DND-41 (cell line): ENCODE data around the gene CFAP251.
"Not testable (repeated sequence)": the region's sequence is repeated elsewhere in the genome, so short reads cannot be mapped to it uniquely, and the experiment has no call there.

Experiments
- ATAC-seq: fragments of 200-7000 bp; cut with Tn5 transposase; 3 replicates; pipeline ENCODE4 v1.9.1; 2021; ENCODE audit warnings: low read depth; ENCODE audit not compliant: insufficient read depth
- DNase-seq: peaks from one replicate; pipeline ENCODE4 v3.0.0-alpha.2; 2020
- H2AFZ ChIP-seq: 2 replicates; pipeline ENCODE4 v1.6.0; 2012; ENCODE audit warnings: low read depth, low read length
- H3K27ac ChIP-seq: 2 replicates; pipeline ENCODE4 v1.5.1; 2012; ENCODE audit warnings: low read length, inconsistent platforms
- H3K27me3 ChIP-seq: fragments of 200-600 bp; sonication (generic); 2 replicates; pipeline ENCODE4 v1.6.0; 2012; ENCODE audit warnings: low read length, mild to moderate bottlenecking, inconsistent platforms; ENCODE audit not compliant: insufficient read depth, poor library complexity
- H3K36me3 ChIP-seq: 2 replicates; pipeline ENCODE4 v1.5.1; 2012; ENCODE audit warnings: low read length, inconsistent platforms; ENCODE audit not compliant: insufficient read depth
- H3K4me1 ChIP-seq: 2 replicates; pipeline ENCODE4 v1.5.1; 2012; ENCODE audit warnings: mild to moderate bottlenecking, low read length; ENCODE audit not compliant: insufficient read depth
- H3K4me2 ChIP-seq: 2 replicates; pipeline ENCODE4 v1.6.0; 2012; ENCODE audit warnings: mild to moderate bottlenecking, moderate library complexity, low read length, inconsistent platforms; ENCODE audit not compliant: insufficient read depth
- H3K4me3 ChIP-seq, 2 experiments: fragments of 200-600 bp in 1 of 2; shearing (Covaris generic) in 1 of 2; 2 replicates each; pipeline ENCODE4 v1.5.1; 2012 to 2016; ENCODE audit warnings: inconsistent platforms in 2 of 2, low read length in 2 of 2, mild to moderate bottlenecking in 2 of 2, low read depth in 1 of 2, moderate library complexity in 1 of 2
- H3K79me2 ChIP-seq: 2 replicates; pipeline ENCODE4 v1.6.0; 2012; ENCODE audit warnings: low read length, inconsistent platforms; ENCODE audit not compliant: insufficient read depth
- H3K9ac ChIP-seq: 2 replicates; pipeline ENCODE4 v1.6.0; 2012; ENCODE audit warnings: low read depth, mild to moderate bottlenecking, inconsistent platforms, low read length, moderate library complexity
- H3K9me3 ChIP-seq: 2 replicates; pipeline ENCODE4 v1.5.1; 2012; ENCODE audit warnings: low read length, moderate library complexity, mild to moderate bottlenecking, inconsistent platforms; ENCODE audit not compliant: insufficient read depth, severe bottlenecking
- H4K20me1 ChIP-seq: 2 replicates; pipeline ENCODE4 v1.6.0; 2012; ENCODE audit warnings: low read length; ENCODE audit not compliant: insufficient read depth
- EZH2 ChIP-seq: IDR thresholded peaks from 3 replicates; pipeline ENCODE4 v1.6.1; 2012; ENCODE audit warnings: borderline replicate concordance, low read depth, mild to moderate bottlenecking, moderate library complexity, low read length, inconsistent platforms; ENCODE audit not compliant: severe bottlenecking
- TF ChIP-seq, protein P1 (sequence below): IDR thresholded peaks from 2 replicates; pipeline ENCODE4 v1.5.1; 2012; ENCODE audit warnings: borderline replicate concordance, low read length, moderate library complexity, mild to moderate bottlenecking; ENCODE audit not compliant: poor library complexity, severe bottlenecking; ENCODE audit errors: extremely low read depth

CFAP251 gene

DNA sequence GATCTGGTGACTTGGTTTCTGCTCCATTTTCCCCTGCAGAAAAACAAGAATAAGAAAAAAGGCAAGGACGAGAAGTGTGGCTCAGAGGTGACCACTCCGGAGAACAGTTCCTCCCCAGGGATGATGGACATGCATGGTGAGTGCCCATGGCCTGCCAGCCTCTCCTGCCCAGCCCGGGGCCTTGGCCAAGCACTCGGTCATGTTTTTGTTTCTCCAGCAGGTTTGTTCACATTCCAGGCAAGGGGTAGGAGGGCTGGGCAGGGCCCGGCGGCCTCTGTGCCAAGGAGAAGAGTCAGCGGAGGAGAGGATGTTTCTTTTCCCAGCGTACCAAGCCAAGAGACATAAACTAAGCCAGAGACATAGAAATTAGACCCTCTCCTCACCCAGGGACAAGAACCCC lies 116.9 kb downstream of the CFAP251 start:
- H3K36me3 ChIP-seq = peaks cover 79% of the 10 kb centered on the region
- H2AFZ ChIP-seq = no peak overlapping the region
- peaks cover 79% of the 10 kb centered on the region for H3K79me2 ChIP-seq
- no peak for ATAC-seq
- TF ChIP-seq EZH2 = no peak
- TF ChIP-seq, protein P1, sequence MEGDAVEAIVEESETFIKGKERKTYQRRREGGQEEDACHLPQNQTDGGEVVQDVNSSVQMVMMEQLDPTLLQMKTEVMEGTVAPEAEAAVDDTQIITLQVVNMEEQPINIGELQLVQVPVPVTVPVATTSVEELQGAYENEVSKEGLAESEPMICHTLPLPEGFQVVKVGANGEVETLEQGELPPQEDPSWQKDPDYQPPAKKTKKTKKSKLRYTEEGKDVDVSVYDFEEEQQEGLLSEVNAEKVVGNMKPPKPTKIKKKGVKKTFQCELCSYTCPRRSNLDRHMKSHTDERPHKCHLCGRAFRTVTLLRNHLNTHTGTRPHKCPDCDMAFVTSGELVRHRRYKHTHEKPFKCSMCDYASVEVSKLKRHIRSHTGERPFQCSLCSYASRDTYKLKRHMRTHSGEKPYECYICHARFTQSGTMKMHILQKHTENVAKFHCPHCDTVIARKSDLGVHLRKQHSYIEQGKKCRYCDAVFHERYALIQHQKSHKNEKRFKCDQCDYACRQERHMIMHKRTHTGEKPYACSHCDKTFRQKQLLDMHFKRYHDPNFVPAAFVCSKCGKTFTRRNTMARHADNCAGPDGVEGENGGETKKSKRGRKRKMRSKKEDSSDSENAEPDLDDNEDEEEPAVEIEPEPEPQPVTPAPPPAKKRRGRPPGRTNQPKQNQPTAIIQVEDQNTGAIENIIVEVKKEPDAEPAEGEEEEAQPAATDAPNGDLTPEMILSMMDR = no peak
- H3K4me1 ChIP-seq = no peaks in the 10 kb centered on the region
- H3K27me3 ChIP-seq = no peaks in the 10 kb centered on the region
- no peak overlapping the region for H3K9ac ChIP-seq
- no peak overlapping the region for H3K27ac ChIP-seq
- H3K4me2 ChIP-seq = no peak overlapping the region
- H3K4me3 ChIP-seq = no peak overlapping the region
- DNase-seq = no peak
- H3K9me3 ChIP-seq = no peaks in the 10 kb centered on the region
- peaks cover 58% of the 10 kb centered on the region for H4K20me1 ChIP-seq

DNA sequence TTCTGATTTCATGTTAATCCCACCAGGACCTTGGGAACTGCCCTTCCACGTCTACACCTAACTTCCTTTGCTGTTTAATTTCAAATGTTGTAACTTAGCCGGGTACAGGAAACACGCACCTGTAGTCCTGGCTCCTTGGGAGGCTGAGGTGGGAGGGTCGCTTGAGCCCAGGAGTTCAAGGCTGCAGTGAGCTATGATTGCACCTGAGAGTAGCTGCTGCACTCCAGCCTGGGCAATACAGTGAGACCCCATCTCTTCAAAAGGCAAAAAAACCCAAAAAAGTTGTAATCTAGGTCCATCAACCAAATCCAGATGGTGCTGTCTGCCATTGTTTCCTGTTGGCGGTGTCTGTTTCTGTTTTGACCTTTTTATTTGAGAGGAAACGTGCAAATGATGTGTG lies 117.8 kb downstream of the CFAP251 start:
- DNase-seq (no peak), ATAC-seq (no peak)
- Histone ChIP-seq H3K9ac (no peak overlapping the region), H3K4me3 (no peak overlapping the region), H3K4me2 (no peak overlapping the region), H3K9me3 (no peaks in the 10 kb centered on the region), H2AFZ (no peak overlapping the region), H4K20me1 (peaks cover 57% of the 10 kb centered on the region), H3K27ac (no peak overlapping the region), H3K79me2 (peaks cover 79% of the 10 kb centered on the region), H3K4me1 (no peaks in the 10 kb centered on the region), H3K36me3 (peaks cover 79% of the 10 kb centered on the region), H3K27me3 (no peaks in the 10 kb centered on the region)
- no peak for TF ChIP-seq EZH2
- TF ChIP-seq, protein P1 = no peak

DNA sequence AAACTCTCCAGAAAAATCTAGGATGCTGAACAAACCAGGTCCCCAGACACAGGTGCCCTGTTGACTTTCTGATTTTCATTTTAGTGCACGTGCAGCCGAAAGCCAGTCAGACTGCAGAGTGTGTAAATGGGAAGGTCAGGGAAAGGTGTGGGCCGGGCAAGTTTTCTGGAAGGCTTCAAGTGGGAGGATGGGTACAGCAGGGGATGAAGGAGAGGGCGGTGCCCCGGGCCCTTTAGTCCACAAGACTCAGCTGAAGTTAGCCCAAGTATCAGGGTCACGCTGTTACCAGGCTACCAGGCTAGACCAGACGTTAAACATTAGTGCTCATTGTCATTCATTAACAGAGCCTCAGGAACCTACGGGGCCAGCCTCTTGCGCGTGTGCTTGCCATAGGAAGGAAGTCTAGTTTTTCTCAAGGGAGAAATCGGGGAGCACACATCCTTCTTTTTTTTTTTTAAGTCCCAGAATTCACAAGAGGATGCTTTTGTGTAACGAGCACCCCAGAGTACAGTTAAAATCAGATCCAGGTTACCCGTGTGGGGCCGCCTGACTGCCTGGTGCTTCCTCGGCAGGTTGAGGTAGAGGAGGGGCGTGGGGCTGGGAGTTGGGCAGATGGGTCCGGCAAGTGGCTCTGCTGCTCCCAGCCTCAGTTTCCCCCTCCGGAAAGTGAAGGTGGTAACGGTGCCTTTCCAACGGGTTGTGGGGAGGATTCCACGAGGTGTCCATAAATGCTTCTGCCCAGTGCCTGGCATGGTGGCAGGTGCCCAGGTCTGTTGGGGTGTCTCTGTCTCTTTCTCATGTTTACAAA lies 122.4 kb downstream of the CFAP251 start:
- H3K27me3 ChIP-seq = no peaks in the 10 kb centered on the region
- H2AFZ ChIP-seq = no peak overlapping the region
- peaks cover 51% of the 10 kb centered on the region for H3K79me2 ChIP-seq
- ATAC-seq (no peak; the same call in 2 of the 3 replicates), DNase-seq (no peak)
- no peak overlapping the region for H3K9ac ChIP-seq
- no peak overlapping the region for H3K27ac ChIP-seq
- no peak overlapping the region for H3K4me2 ChIP-seq
- H3K9me3 ChIP-seq = no peaks in the 10 kb centered on the region
- TF ChIP-seq, protein P1 = no peak
- TF ChIP-seq EZH2 = no peak
- H4K20me1 ChIP-seq = peaks cover 26% of the 10 kb centered on the region
- H3K4me1 ChIP-seq = no peaks in the 10 kb centered on the region
- no peak overlapping the region for H3K4me3 ChIP-seq
- H3K36me3 ChIP-seq = peaks cover 85% of the 10 kb centered on the region

DNA sequence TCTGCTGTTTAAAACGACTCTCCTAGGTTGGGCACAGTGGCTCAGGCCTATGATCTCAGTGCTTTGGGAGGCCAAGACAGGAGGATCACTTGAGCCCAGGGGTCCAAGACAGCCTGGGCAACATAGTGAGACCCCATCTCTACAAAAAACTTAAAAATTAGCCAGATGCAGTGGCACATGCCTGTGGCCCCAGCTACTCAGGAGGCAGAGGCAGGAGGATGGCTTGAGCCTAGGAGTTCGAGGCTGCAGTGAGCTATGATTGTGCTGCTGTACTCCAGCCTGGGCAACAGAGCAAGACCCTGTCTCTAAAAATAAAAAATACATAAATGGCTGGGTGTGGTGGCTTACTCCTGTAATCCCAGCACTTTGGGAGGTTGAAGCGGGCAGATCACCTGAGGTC lies 123.1 kb downstream of the CFAP251 start:
- H3K27ac ChIP-seq, H3K9me3 ChIP-seq, H3K4me2 ChIP-seq, H2AFZ ChIP-seq, H3K9ac ChIP-seq, ATAC-seq, H3K4me1 ChIP-seq, H3K4me3 ChIP-seq, H3K27me3 ChIP-seq, DNase-seq: not testable (repeated sequence)
- H3K36me3 ChIP-seq = peaks cover 85% of the 10 kb centered on the region
- H3K79me2 ChIP-seq = peaks cover 47% of the 10 kb centered on the region
- H4K20me1 ChIP-seq = peaks cover 19% of the 10 kb centered on the region
